GM12873 (cell line): ENCODE data around the gene CACNA1D.
A peak's percentile ranks its signal among the peaks of the same experiment; 100 is the strongest.

ENCODE experiments used
- CTCF ChIP-seq: IDR thresholded peaks from 2 replicates; pipeline ENCODE4 v1.5.1; 2012; ENCODE audit warnings: low read depth, mild to moderate bottlenecking, moderate library complexity, low read length, control low read depth; ENCODE audit not compliant: insufficient read depth; ENCODE audit errors: missing control alignments

CACNA1D gene

GRCh38 chr3:53696401-53697172 is 202.2 kb downstream of the CACNA1D start:
- peak; percentile 15 for TF ChIP-seq CTCF

- TF ChIP-seq CTCF = no peak
Observed at GRCh38 chr3:53700441-53700840, 206.0 kb downstream of the CACNA1D start.

GRCh38 chr3:53702776-53703530 is 208.5 kb downstream of the CACNA1D start:
- TF ChIP-seq CTCF = no peak

- peak; percentile 24 for TF ChIP-seq CTCF
Observed at GRCh38 chr3:53703630-53704362, 209.4 kb downstream of the CACNA1D start.

GRCh38 chr3:53704363-53704725 is 209.9 kb downstream of the CACNA1D start:
- TF ChIP-seq CTCF = no peak

- no peak for TF ChIP-seq CTCF
Observed at GRCh38 chr3:53705024-53705745, 210.8 kb downstream of the CACNA1D start.
